Ovary (tissue), 10 donors: ENCODE measurements around the gene OR5B3. TPM values are rescaled to one million over a fixed set of nuclear protein-coding genes. Genes with fewer than 3 reads are reported as not detected.

ENCODE experiments used
- DNase-seq, 5 donors: peaks; one replicate each; pipeline ENCODE4 v3.0.0-alpha.2; 2019 to 2020
- H3K27ac ChIP-seq, 2 donors: fragments of 200-600 bp; one replicate each; pipeline versions ENCODE4 v1.5.1 to v1.8.0; 2019 to 2022
- H3K27me3 ChIP-seq: fragments of 200-600 bp; one replicate; pipeline ENCODE4 v1.8.0; 2022
- H3K36me3 ChIP-seq: fragments of 200-600 bp; sonication (generic); one replicate; pipeline ENCODE4 v1.5.1; 2019
- H3K4me1 ChIP-seq: one replicate; pipeline ENCODE4 v1.8.1; 2013; ENCODE audit warnings: mild to moderate bottlenecking, moderate library complexity; ENCODE audit not compliant: insufficient read depth
- H3K4me3 ChIP-seq: fragments of 200-600 bp; sonication (generic); one replicate; pipeline ENCODE4 v1.5.1; 2017
- H3K9me3 ChIP-seq, 2 donors: fragments of 200-600 bp in 1 of 2; sonication (generic) in 1 of 2; one replicate each; pipeline versions ENCODE4 v1.5.1 to v1.8.1; 2013 to 2019; ENCODE audit warnings: mild to moderate bottlenecking in 1 of 2, moderate library complexity in 1 of 2
- EP300 ChIP-seq: sonication (generic); formaldehyde crosslinking; IDR thresholded peaks from one replicate; pipeline ENCODE4 v1.6.1; 2017; ENCODE audit warnings: antibody characterized with exemption
- POLR2A ChIP-seq: fragments of 450-650 bp; IDR thresholded peaks from one replicate; pipeline ENCODE4 v1.6.1; 2017; ENCODE audit warnings: antibody characterized with exemption, mild to moderate bottlenecking, moderate library complexity
- WGBS, 3 donors: extraction: QIAGEN DNeasy Blood & Tissue Kit in 1 of 3; methylation state at CpG; one replicate each; pipeline versions ENCODE4 v1.1.5 to v1.1.7; 2013 to 2017; 5-methylcytosine and 5-hydroxymethylcytosine counted together
- intact Hi-C, 4 donors: fragments of 100-400 bp; cut with DNase I; formaldehyde crosslinking; loops; one replicate each; pipeline versions ENCODE4 v1.11.0 to v1.15.1; 2022 to 2023
- long read RNA-seq, 3 donors: library from polyadenylated mRNA in 2 of 3; unstranded in 2 of 3; transcript quantifications; one replicate each; pipeline ENCODE4 v2.0.0 and lab custom pipeline, GENCODE V29; 2021 to 2026
- polyA plus RNA-seq, 2 donors: library from polyadenylated mRNA; stranded (reverse); fragments of 200-250 nt in 1 of 2; fragments of 350-450 nt in 1 of 2; fragmentation: Illumina TruSeq in 1 of 2; extraction: RNeasy Lipid Tissue Mini Kit (QIAGEN cat#74804) in 1 of 2; gene quantifications; one replicate each; pipeline ENCODE4 v1.2.3, GENCODE V29; 2013 to 2014
- total RNA-seq, 7 donors: library from RNA; depleted of rRNA in 2 of 7; stranded (reverse); fragments of >200 nt in 2 of 7; fragmentation: NEBNext Ultra II Directional in 3 of 7; extraction: Animal tissue kit (Norgen Biotek cat#: 25700) in 3 of 7; gene quantifications; one replicate each; pipeline versions ENCODE4 v1.1.0 to v1.2.4, GENCODE V29; 2016 to 2023
- TF ChIP-seq, protein P1 (sequence below), 3 donors: fragments of 450-650 bp in 2 of 3; fragments of 200-600 bp in 1 of 3; IDR thresholded peaks; one replicate each; pipeline versions ENCODE4 v1.5.1 to v1.8.0; 2016 to 2022; ENCODE audit warnings: antibody characterized with exemption in 3 of 3, mild to moderate bottlenecking in 1 of 3
- donor health status: DM: no; HTN: no; CAD: no; lungs with moderate emphysema.
- donor health status: DM: no; HTN: no; CAD: no.
- donor health status: Bipolar disorder and iron deficiency.
- donor health status: DM: yes; HTN: yes; CAD: no.
- donor health status: DM: no; HTN: no; CAD: no.
- donor health status: DM: yes; HTN: yes; CAD: no.

The OR5B3 gene
- total RNA-seq = not detected
- polyA plus RNA-seq = not detected
- long read RNA-seq, donor 1 = 0 reads
- long read RNA-seq, donor 2 = 0 reads
- long read RNA-seq, donor 3 = 0 reads

DNA sequence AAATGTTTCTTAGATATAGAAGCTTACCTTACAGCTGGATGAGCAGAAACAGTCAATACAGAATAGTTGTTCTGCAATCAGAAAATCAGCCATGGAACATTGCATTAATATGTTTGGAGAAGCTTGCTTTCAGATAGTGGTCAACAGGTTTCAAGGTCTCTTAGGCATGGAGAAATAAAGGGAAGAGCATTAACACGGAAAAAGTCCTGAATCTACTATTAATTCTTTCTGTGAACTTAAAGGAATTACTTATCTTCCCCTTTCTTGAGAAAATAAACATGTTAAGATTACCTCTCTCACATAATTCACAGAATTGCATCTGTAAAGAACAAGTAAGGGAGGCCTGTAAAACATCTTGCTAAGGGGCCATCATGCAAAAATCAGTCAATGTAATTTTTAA, at the start of gene OR5B3:
Gene OR5B3, minus strand, starts transcription at position 101 of the 400 bp plus-strand sequence. CDS start 3,465 bp downstream, outside the sequence.
- WGBS, 3 donors = 44 to 63% (median 49%) methylated on average over 1 of the region's 1 CpG
- Histone ChIP-seq H3K36me3 (no peaks in the 10 kb centered on the region), H3K27ac (no peak within 1 kb of the TSS), H3K27me3 (no peaks in the 10 kb centered on the region), H3K4me3 (no peak within 1 kb of the TSS), H3K9me3 (no peaks in the 10 kb centered on the region), H3K4me1 (no peaks in the 10 kb centered on the region)
- TF ChIP-seq, protein P1, sequence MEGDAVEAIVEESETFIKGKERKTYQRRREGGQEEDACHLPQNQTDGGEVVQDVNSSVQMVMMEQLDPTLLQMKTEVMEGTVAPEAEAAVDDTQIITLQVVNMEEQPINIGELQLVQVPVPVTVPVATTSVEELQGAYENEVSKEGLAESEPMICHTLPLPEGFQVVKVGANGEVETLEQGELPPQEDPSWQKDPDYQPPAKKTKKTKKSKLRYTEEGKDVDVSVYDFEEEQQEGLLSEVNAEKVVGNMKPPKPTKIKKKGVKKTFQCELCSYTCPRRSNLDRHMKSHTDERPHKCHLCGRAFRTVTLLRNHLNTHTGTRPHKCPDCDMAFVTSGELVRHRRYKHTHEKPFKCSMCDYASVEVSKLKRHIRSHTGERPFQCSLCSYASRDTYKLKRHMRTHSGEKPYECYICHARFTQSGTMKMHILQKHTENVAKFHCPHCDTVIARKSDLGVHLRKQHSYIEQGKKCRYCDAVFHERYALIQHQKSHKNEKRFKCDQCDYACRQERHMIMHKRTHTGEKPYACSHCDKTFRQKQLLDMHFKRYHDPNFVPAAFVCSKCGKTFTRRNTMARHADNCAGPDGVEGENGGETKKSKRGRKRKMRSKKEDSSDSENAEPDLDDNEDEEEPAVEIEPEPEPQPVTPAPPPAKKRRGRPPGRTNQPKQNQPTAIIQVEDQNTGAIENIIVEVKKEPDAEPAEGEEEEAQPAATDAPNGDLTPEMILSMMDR (IDR thresholded peaks at IDR 0.05) = no peak
- TF ChIP-seq EP300 (no peak), POLR2A (no peak)
- intact Hi-C loops = no loop called here
- no peak for DNase-seq

DNA sequence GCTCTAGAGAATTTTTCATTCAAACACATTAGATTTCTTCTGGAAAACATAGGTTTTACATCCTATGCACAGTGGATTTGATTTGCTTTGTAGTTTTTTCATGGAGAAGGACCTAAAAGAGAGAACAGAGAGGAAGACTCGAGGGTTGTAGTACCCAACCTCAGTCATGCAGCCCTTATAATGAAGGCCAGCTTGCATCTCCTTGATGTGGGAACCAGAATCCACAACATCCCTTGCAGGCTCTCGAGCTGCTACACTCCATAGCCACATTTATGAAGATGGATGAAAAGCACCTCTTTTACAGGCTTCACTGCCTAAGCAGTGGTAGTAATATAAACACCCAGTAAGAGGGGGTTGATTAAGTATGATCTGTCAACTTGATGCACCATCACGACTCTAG, 44.9 kb upstream of the OR5B3 start:
- H3K36me3 ChIP-seq = no peaks in the 10 kb centered on the region
- no peaks in the 10 kb centered on the region for H3K27me3 ChIP-seq
- TF ChIP-seq, protein P1 (IDR thresholded peaks at IDR 0.05) = no peak
- TF ChIP-seq EP300 = no peak
- 41 to 63% (median 42%) methylated on average over 3 of the region's 3 CpGs for WGBS, 3 donors
- H3K9me3 ChIP-seq = no peaks in the 10 kb centered on the region
- intact Hi-C loops = no loop called here
- no peak for DNase-seq
- H3K27ac ChIP-seq = no peak overlapping the region
- H3K4me1 ChIP-seq = no peaks in the 10 kb centered on the region
- no peak overlapping the region for H3K4me3 ChIP-seq

- no peak for DNase-seq
- H3K4me1 ChIP-seq = no peaks in the 10 kb centered on the region
- H3K27me3 ChIP-seq = no peaks in the 10 kb centered on the region
- no peak overlapping the region for H3K4me3 ChIP-seq
- H3K9me3 ChIP-seq = no peaks in the 10 kb centered on the region
- H3K36me3 ChIP-seq = no peaks in the 10 kb centered on the region
- 75 to 84% (median 77%) methylated on average over 6 of the region's 6 CpGs for WGBS, 3 donors
- no peak overlapping the region for H3K27ac ChIP-seq
- TF ChIP-seq, protein P1 (IDR thresholded peaks at IDR 0.05) = no peak
- TF ChIP-seq POLR2A (no peak), EP300 (no peak)
- intact Hi-C loops = no loop called here
These were observed 39.6 kb upstream of the OR5B3 start for GRCh38 chr11:58446294-58446693.

GRCh38 chr11:58444300-58444699, 37.6 kb upstream of the OR5B3 start:
- H3K27me3 ChIP-seq = no peaks in the 10 kb centered on the region
- H3K27ac ChIP-seq = no peak overlapping the region
- no peaks in the 10 kb centered on the region for H3K9me3 ChIP-seq
- 90 to 92% (median 91%) methylated on average over 2 of the region's 2 CpGs for WGBS, 3 donors
- no peaks in the 10 kb centered on the region for H3K36me3 ChIP-seq
- DNase-seq = no peak
- H3K4me3 ChIP-seq = no peak overlapping the region
- intact Hi-C loops = no loop called here
- H3K4me1 ChIP-seq = no peaks in the 10 kb centered on the region
- no peak for TF ChIP-seq POLR2A

GRCh38 chr11:58442136-58442535, 35.5 kb upstream of the OR5B3 start, which contains the start of gene OR5B12:
OR5B12 (minus strand) TSS chr11:58442236; CDS start chr11:58440151, 2,085 bp downstream.
- WGBS, 3 donors = 76 to 94% (median 89%) methylated on average over 1 of the region's 1 CpG
- no peak for DNase-seq
- H3K27me3 ChIP-seq = no peaks in the 10 kb centered on the region
- TF ChIP-seq, protein P1 (IDR thresholded peaks at IDR 0.05) = no peak
- no peak for TF ChIP-seq EP300
- TF ChIP-seq POLR2A = no peak
- H3K27ac ChIP-seq = no peak within 1 kb of the TSS
- intact Hi-C loops = no loop called here
- H3K4me3 ChIP-seq = no peak within 1 kb of the TSS
- no peaks in the 10 kb centered on the region for H3K36me3 ChIP-seq
- H3K9me3 ChIP-seq = no peaks in the 10 kb centered on the region
- no peaks in the 10 kb centered on the region for H3K4me1 ChIP-seq
